NB4 (cell line): ENCODE data around the gene PIBF1.

Experiments used
- POLR2A ChIP-seq: IDR thresholded peaks from 2 replicates; pipeline ENCODE4 v1.6.1; 2011; ENCODE audit warnings: mild to moderate bottlenecking; ENCODE audit not compliant: insufficient read length; ENCODE audit errors: extremely low read depth
- TF ChIP-seq, protein P1 (sequence below): IDR thresholded peaks from 2 replicates; pipeline ENCODE4 v1.6.1; 2011; ENCODE audit warnings: low read depth, low read length
- TF ChIP-seq, protein P2 (sequence below): IDR thresholded peaks from one replicate; pipeline ENCODE4 v1.5.1; 2012; ENCODE audit warnings: low read depth, low read length

DNA sequence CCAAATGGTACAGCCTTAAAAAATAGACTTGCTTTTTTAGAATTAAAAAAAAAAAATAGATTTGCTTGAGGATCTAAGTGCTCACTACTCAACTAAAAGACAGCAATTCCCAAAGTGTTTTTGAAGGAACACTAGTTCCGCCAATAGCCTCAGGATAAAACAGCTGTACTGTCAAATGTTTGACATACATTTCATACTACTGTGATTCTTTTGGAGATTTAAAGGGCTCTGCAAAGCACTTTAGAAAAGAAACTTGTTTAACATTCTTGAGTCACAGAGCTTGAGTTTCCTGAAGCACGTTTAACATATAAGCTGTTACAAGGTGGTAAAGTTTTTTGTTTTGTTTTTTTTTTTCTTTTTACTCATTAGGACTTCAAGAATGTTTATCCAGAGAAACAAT lies 253.7 kb downstream of the PIBF1 start:
- TF ChIP-seq, protein P1, sequence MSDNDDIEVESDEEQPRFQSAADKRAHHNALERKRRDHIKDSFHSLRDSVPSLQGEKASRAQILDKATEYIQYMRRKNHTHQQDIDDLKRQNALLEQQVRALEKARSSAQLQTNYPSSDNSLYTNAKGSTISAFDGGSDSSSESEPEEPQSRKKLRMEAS: no peak
- TF ChIP-seq, protein P2, sequence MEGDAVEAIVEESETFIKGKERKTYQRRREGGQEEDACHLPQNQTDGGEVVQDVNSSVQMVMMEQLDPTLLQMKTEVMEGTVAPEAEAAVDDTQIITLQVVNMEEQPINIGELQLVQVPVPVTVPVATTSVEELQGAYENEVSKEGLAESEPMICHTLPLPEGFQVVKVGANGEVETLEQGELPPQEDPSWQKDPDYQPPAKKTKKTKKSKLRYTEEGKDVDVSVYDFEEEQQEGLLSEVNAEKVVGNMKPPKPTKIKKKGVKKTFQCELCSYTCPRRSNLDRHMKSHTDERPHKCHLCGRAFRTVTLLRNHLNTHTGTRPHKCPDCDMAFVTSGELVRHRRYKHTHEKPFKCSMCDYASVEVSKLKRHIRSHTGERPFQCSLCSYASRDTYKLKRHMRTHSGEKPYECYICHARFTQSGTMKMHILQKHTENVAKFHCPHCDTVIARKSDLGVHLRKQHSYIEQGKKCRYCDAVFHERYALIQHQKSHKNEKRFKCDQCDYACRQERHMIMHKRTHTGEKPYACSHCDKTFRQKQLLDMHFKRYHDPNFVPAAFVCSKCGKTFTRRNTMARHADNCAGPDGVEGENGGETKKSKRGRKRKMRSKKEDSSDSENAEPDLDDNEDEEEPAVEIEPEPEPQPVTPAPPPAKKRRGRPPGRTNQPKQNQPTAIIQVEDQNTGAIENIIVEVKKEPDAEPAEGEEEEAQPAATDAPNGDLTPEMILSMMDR: no peak
- TF ChIP-seq POLR2A: no peak
